Activated CD8-positive, alpha-beta memory T cell treated with anti-CD3 and anti-CD28 coated beads, Interleukin-2, amount 50 U/mL, for 4 hours (primary cell): ENCODE measurements around the gene GPN3.
"Not testable (repeated sequence)": the region's sequence is repeated elsewhere in the genome, so short reads cannot be mapped to it uniquely, and the experiment has no call there.

ENCODE experiments used
- DNase-seq: peaks from one replicate; pipeline ENCODE4 v3.0.0-alpha.2; 2020

The GPN3 gene

GRCh38 chr12:110436231-110436630 is 31.8 kb downstream of the GPN3 start:
- DNase-seq, result no peak

GRCh38 chr12:110431957-110432587 is 36.0 kb downstream of the GPN3 start:
- no peak for DNase-seq

- not testable (repeated sequence) for DNase-seq
These were observed 38.4 kb downstream of the GPN3 start for GRCh38 chr12:110429676-110430075.

GRCh38 chr12:110426406-110426805 is 41.7 kb downstream of the GPN3 start:
- DNase-seq, result no peak

GRCh38 chr12:110424237-110424636 is 43.8 kb downstream of the GPN3 start:
- no peak for DNase-seq

GRCh38 chr12:110421701-110422100 is 46.4 kb downstream of the GPN3 start:
- no peak for DNase-seq

- no peak for DNase-seq
These were observed 46.8 kb downstream of the GPN3 start for GRCh38 chr12:110421159-110421661.

GRCh38 chr12:110420644-110421043 is 47.4 kb downstream of the GPN3 start:
- not testable (repeated sequence) for DNase-seq

- DNase-seq, result not testable (repeated sequence)
These were observed 50.9 kb downstream of the GPN3 start for GRCh38 chr12:110417113-110417512.

GRCh38 chr12:110410086-110410485 is 58.0 kb downstream of the GPN3 start:
- DNase-seq, result not testable (repeated sequence)

GRCh38 chr12:110405126-110405662 is 62.9 kb downstream of the GPN3 start:
- not testable (repeated sequence) for DNase-seq

GRCh38 chr12:110403976-110404682 is 63.9 kb downstream of the GPN3 start:
- DNase-seq, result peak; percentile 80

- DNase-seq, result peak; percentile 84
These were observed 64.7 kb downstream of the GPN3 start, which contains the start of gene ANAPC7 for GRCh38 chr12:110403146-110403975. Gene ANAPC7, minus strand, starts transcription at chr12:110403708. Its CDS starts 81 bp downstream, at chr12:110403627.
